IMR-90 (cell line): ENCODE results near the gene PRPF8. TPM values are rescaled to one million over a fixed set of nuclear protein-coding genes. Genes with fewer than 3 reads are reported as not detected.

Experiments used
- ATAC-seq: fragments of 200-7000 bp; cut with Tn5 transposase; 2 replicates; pipeline ENCODE4 v1.9.1; 2020; ENCODE audit warnings: low read depth, mild to moderate bottlenecking, moderate library complexity
- BruUV-seq: library from RNA; stranded (reverse); fragments of 400-500 nt; replicated peaks from 2 replicates; lab custom pipeline; 2021; lab: Mats Ljungman, UMichigan
- CTCF ChIA-PET: fragments of 300-600 bp; formaldehyde crosslinking; extraction: SDS; loops from one replicate; lab custom pipeline; 2021; ENCODE audit warnings: antibody characterized with exemption; lab: Yijun Ruan, JAX
- POLR2A ChIA-PET: fragments of 300-600 bp; sonication (Branson Sonifier 250); formaldehyde crosslinking; loops from one replicate; lab custom pipeline; 2022; ENCODE audit warnings: antibody characterized with exemption; ENCODE audit not compliant: unreplicated experiment; lab: Charles Lee
- DNase-seq: peaks from one replicate; pipeline ENCODE4 v3.0.0; 2013
- H2AFZ ChIP-seq: replicated peaks from 2 replicates; pipeline ENCODE3; 2013; ENCODE audit warnings: low read length, mild to moderate bottlenecking; ENCODE audit not compliant: poor library complexity
- H2AK5ac ChIP-seq: 2 replicates; pipeline ENCODE4 v1.6.1; 2013; ENCODE audit warnings: low read depth, low read length, inconsistent platforms
- H2AK9ac ChIP-seq: replicated peaks from 2 replicates; pipeline ENCODE3; 2013; ENCODE audit warnings: mild to moderate bottlenecking, low read depth, low read length, moderate library complexity; ENCODE audit not compliant: poor library complexity
- H2BK120ac ChIP-seq: 2 replicates; pipeline ENCODE4 v1.6.1; 2013; ENCODE audit warnings: low read depth, low read length, inconsistent platforms
- H2BK15ac ChIP-seq: 3 replicates; pipeline ENCODE4 v1.6.1; 2013; ENCODE audit warnings: low read depth, low read length, inconsistent platforms
- H2BK20ac ChIP-seq: 2 replicates; pipeline ENCODE4 v1.6.1; 2013; ENCODE audit warnings: low read depth, mild to moderate bottlenecking, inconsistent platforms, low read length, moderate library complexity
- H2BK5ac ChIP-seq: 2 replicates; pipeline ENCODE4 v1.6.1; 2013; ENCODE audit warnings: mild to moderate bottlenecking, low read depth, low read length, inconsistent platforms; ENCODE audit not compliant: poor library complexity, severe bottlenecking
- H3K14ac ChIP-seq: replicated peaks from 2 replicates; pipeline ENCODE4 v1.6.1; 2013; ENCODE audit warnings: low read depth, low read length, inconsistent platforms
- H3K18ac ChIP-seq: 2 replicates; pipeline ENCODE4 v1.6.1; 2013; ENCODE audit warnings: low read depth, low read length, control low read depth
- H3K23ac ChIP-seq: 2 replicates; pipeline ENCODE4 v1.6.1; 2013; ENCODE audit warnings: low read depth, low read length, inconsistent platforms
- H3K27ac ChIP-seq: 2 replicates; pipeline ENCODE4 v1.5.1; 2013; ENCODE audit warnings: mild to moderate bottlenecking, control low read depth, low read length; ENCODE audit not compliant: insufficient read depth
- H3K27me3 ChIP-seq: 2 replicates; pipeline ENCODE4 v1.6.1; 2013; ENCODE audit warnings: low read length; ENCODE audit not compliant: control insufficient read depth, insufficient read depth
- H3K36me3 ChIP-seq: 2 replicates; pipeline ENCODE4 v1.6.1; 2013; ENCODE audit warnings: low read length, mixed read lengths; ENCODE audit not compliant: control insufficient read depth, insufficient read depth
- H3K4ac ChIP-seq: 2 replicates; pipeline ENCODE4 v1.6.1; 2013; ENCODE audit warnings: low read depth, low read length, inconsistent platforms
- H3K4me1 ChIP-seq: 2 replicates; pipeline ENCODE4 v1.6.1; 2013; ENCODE audit warnings: low read length, mixed read lengths; ENCODE audit not compliant: control insufficient read depth, insufficient read depth
- H3K4me2 ChIP-seq: 2 replicates; pipeline ENCODE4 v1.6.1; 2013; ENCODE audit warnings: low read depth, mild to moderate bottlenecking, control low read depth, low read length, moderate library complexity
- H3K4me3 ChIP-seq: 2 replicates; pipeline ENCODE4 v1.5.1; 2013; ENCODE audit warnings: low read depth, mild to moderate bottlenecking, control low read depth, low read length, moderate library complexity; ENCODE audit not compliant: insufficient read depth
- H3K56ac ChIP-seq: 2 replicates; pipeline ENCODE4 v1.6.1; 2013; ENCODE audit warnings: low read length, inconsistent platforms; ENCODE audit not compliant: insufficient read depth; ENCODE audit errors: extremely low read depth
- H3K79me1 ChIP-seq, 2 experiments: 2 replicates each; pipeline ENCODE4 v1.6.1; 2013; ENCODE audit warnings: low read length in 2 of 2, inconsistent platforms in 1 of 2, low read depth in 1 of 2
- H3K9ac ChIP-seq: 2 replicates; pipeline ENCODE4 v1.6.1; 2013; ENCODE audit warnings: low read depth, low read length, control low read depth
- H3K9me1 ChIP-seq: 2 replicates; pipeline ENCODE4 v1.6.1; 2013; ENCODE audit warnings: low read length, inconsistent platforms; ENCODE audit not compliant: insufficient read depth
- H3K9me3 ChIP-seq: 2 replicates; pipeline ENCODE4 v1.6.1; 2013; ENCODE audit warnings: low read length; ENCODE audit not compliant: control insufficient read depth, insufficient read depth
- H4K20me1 ChIP-seq: 2 replicates; pipeline ENCODE4 v1.6.1; 2013; ENCODE audit warnings: low read length, inconsistent platforms; ENCODE audit not compliant: insufficient read depth
- H4K5ac ChIP-seq: 2 replicates; pipeline ENCODE4 v1.6.1; 2013; ENCODE audit warnings: mild to moderate bottlenecking, low read depth, low read length, control low read depth
- H4K8ac ChIP-seq, 2 experiments: 2 replicates each; pipeline ENCODE4 v1.6.1; 2013; ENCODE audit warnings: low read depth in 2 of 2, low read length in 2 of 2, control low read depth in 1 of 2, inconsistent platforms in 1 of 2
- H4K91ac ChIP-seq: 2 replicates; pipeline ENCODE4 v1.6.1; 2013; ENCODE audit warnings: low read depth, low read length, inconsistent platforms; ENCODE audit not compliant: insufficient read depth
- BHLHE40 ChIP-seq: fragments of 150-350 bp; IDR thresholded peaks from 2 replicates; pipeline ENCODE4 v1.6.1; 2016; ENCODE audit warnings: mild to moderate bottlenecking, low read depth, low read length
- ELK1 ChIP-seq: fragments of 150-350 bp; IDR thresholded peaks from 2 replicates; pipeline ENCODE4 v1.6.1; 2016; ENCODE audit warnings: low read depth, mild to moderate bottlenecking, low read length, moderate library complexity, borderline replicate concordance
- POLR2A ChIP-seq: IDR thresholded peaks from 2 replicates; pipeline ENCODE4 v1.6.1; 2012; ENCODE audit warnings: mild to moderate bottlenecking, low read depth, low read length
- SMC3 ChIP-seq: fragments of 150-350 bp; IDR thresholded peaks from 2 replicates; pipeline ENCODE4 v1.6.1; 2016; ENCODE audit warnings: low read depth, mild to moderate bottlenecking, antibody characterized with exemption, low read length, moderate library complexity
- WGBS, 2 experiments: methylation state at CpG; one replicate each; pipeline versions ENCODE4 v1.1.5 to v1.1.7; 2013; ENCODE audit warnings: missing lambda C conversion rate in 2 of 2; ENCODE audit not compliant: insufficient read length in 1 of 2; ENCODE audit errors: extremely low coverage in 2 of 2; 5-methylcytosine and 5-hydroxymethylcytosine counted together
- dilution Hi-C: fragments of 300-500 bp; cut with HindIII; formaldehyde crosslinking; loops from one replicate; pipeline ENCODE4 v1.14.3; 2018; ENCODE audit warnings: low sequenced_read_pairs; ENCODE audit not compliant: unreplicated experiment
- in situ Hi-C: fragments of 300-500 bp; cut with MboI; formaldehyde crosslinking; loops from 3 replicates; pipeline ENCODE4 v1.14.3; 2019; ENCODE audit warnings: low sequenced_read_pairs, inconsistent platforms, mixed read lengths
- intact Hi-C: fragments of 100-400 bp; cut with micrococcal nuclease; formaldehyde crosslinking; loops from 2 replicates; pipeline ENCODE4 v1.10.0; 2022
- polyA plus RNA-seq, 3 experiments: library from polyadenylated mRNA; depleted of rRNA; stranded (reverse); fragments of >200 nt; gene quantifications; 2 replicates each; pipeline ENCODE4 v1.2.3, GENCODE V29; 2012; ENCODE audit warnings: low replicate concordance in 1 of 3
- total RNA-seq: library from RNA; depleted of rRNA; stranded (reverse); fragments of >200 nt; gene quantifications from 2 replicates; pipeline ENCODE4 v1.2.3, GENCODE V29; 2012

The PRPF8 gene
- total and polyA plus RNA-seq, 2 of the 4 experiments (the other 2 are of a cell fraction), result 141 to 160 TPM

GRCh38 chr17:1648173-1648962 lies 36.3 kb downstream of the PRPF8 start:
- ChIA-PET CTCF (interaction anchor here (1.2 to 2.8 kb wide), 7 partner anchors 12 to 131 kb away, joined by 3 to 25 read pairs (median 6); no protein-coding TSS in a partner anchor), POLR2A (interaction anchor here (0.6 to 1.1 kb wide), 3 partner anchors 36 to 383 kb away, joined by 3 to 4 read pairs (median 3); no protein-coding TSS in a partner anchor)
- H3K4me3 ChIP-seq, result peak overlapping the region; percentile 41
- peak overlapping the region; percentile 66 for H3K27ac ChIP-seq
- peak overlapping the region; percentile 45; the same call in 1 of the 2 replicates for H2BK120ac ChIP-seq
- H2AK9ac ChIP-seq, result peak overlapping the region; percentile 60
- peak overlapping the region; percentile 51; the same call in 1 of the 2 replicates for H3K23ac ChIP-seq
- no peak overlapping the region for H2BK20ac ChIP-seq
- peak overlapping the region; percentile 7; the same call in 1 of the 2 replicates for H3K18ac ChIP-seq
- TF ChIP-seq BHLHE40 (no peak), POLR2A (no peak), ELK1 (no peak), SMC3 (peak; percentile 89; the same call in 1 of the 2 replicates)
- WGBS, 2 experiments, result 18% methylated on average over 38 of the region's 54 CpGs; no CpG with 5 or more reads in 1 of the 2 experiments
- H3K79me1 ChIP-seq, result peaks cover 2 to 3% of the 10 kb centered on the region in 2 experiments; a peak in 3 of 4 replicates
- H2BK15ac ChIP-seq, result no peak overlapping the region
- H3K9ac ChIP-seq, result peak overlapping the region; percentile 64
- H4K91ac ChIP-seq, result peak overlapping the region; percentile 24; the same call in 1 of the 2 replicates
- DNase-seq, result no peak
- H3K4me2 ChIP-seq, result peak overlapping the region; percentile 84
- H4K8ac ChIP-seq, result peak overlapping the region; percentile 49 to 64; a peak in 2 of 4 replicates
- intact Hi-C loops (loop anchor here (5.0 kb wide), 1 partner anchor 391 kb away; no protein-coding TSS in a partner anchor), in situ Hi-C loops (loop anchor here (5.0 kb wide), 1 partner anchor 71 kb away; no protein-coding TSS in a partner anchor), dilution Hi-C loops (no loop called here)
- BruUV-seq, result no TSS peak
- H3K9me1 ChIP-seq, result peaks cover 14% of the 10 kb centered on the region
- peak overlapping the region; percentile 69 for H3K4ac ChIP-seq
- no peak overlapping the region for H3K56ac ChIP-seq
- H4K5ac ChIP-seq, result peak overlapping the region; percentile 50; the same call in 1 of the 2 replicates
- peaks cover 28% of the 10 kb centered on the region for H3K36me3 ChIP-seq
- H2BK5ac ChIP-seq, result peak overlapping the region; percentile 27
- H2AK5ac ChIP-seq, result peak overlapping the region; percentile 25
- H3K14ac ChIP-seq, result 0 out of 2 replicates have a peak overlapping the region, but pooled peaks have one; percentile 45
- peak overlapping the region; percentile 94 for H2AFZ ChIP-seq
- H3K27me3 ChIP-seq, result no peaks in the 10 kb centered on the region
- H3K9me3 ChIP-seq, result no peaks in the 10 kb centered on the region
- peaks cover 27% of the 10 kb centered on the region for H4K20me1 ChIP-seq
- ATAC-seq, result no peak
- H3K4me1 ChIP-seq, result peaks cover 30% of the 10 kb centered on the region
